Activated T-helper 9 cell treated with anti-CD3 and anti-CD28 coated beads, Interleukin-2, amount 50 U/mL, for 16 hours (primary cell): ENCODE measurements around the gene TSSC4.
A peak's percentile ranks its signal among the peaks of the same experiment; 100 is the strongest.

Experiments used
- DNase-seq: peaks from one replicate; pipeline ENCODE4 v3.0.0-alpha.2; 2020; ENCODE audit warnings: low read depth

TSSC4 gene

DNA sequence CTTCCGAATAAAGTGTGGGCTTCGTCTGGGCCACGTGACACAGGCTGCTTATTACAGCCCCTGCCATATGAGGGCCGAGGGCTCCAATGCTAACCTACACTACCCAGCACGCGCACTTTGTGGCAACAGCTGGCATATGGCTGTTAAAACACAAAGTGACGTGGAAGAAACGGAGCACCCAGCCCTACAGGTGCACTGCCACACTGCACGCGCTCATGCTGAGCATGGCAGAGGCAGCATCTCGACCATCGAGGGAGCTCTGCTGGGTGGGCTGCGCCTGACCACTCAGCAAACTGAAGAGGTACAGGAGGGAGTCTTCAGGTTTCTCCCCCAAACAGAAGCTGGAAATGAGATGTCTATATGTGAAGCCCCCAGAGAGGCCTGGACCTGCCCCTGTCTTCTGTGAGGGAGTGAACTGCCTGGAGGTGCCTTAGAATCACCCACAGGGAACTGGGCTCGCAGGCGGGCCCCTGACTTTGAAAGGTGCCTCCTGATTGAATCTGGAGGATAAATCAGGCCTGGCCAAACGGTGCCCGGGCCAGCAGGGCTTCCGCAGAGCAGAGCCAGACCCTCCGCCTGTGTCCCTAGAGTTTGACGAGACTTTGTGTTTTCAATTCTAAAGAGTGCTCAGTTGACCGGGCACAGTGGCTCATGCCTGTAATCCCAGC, 18.3 kb downstream of the TSSC4 start:
- DNase-seq: no peak

DNA sequence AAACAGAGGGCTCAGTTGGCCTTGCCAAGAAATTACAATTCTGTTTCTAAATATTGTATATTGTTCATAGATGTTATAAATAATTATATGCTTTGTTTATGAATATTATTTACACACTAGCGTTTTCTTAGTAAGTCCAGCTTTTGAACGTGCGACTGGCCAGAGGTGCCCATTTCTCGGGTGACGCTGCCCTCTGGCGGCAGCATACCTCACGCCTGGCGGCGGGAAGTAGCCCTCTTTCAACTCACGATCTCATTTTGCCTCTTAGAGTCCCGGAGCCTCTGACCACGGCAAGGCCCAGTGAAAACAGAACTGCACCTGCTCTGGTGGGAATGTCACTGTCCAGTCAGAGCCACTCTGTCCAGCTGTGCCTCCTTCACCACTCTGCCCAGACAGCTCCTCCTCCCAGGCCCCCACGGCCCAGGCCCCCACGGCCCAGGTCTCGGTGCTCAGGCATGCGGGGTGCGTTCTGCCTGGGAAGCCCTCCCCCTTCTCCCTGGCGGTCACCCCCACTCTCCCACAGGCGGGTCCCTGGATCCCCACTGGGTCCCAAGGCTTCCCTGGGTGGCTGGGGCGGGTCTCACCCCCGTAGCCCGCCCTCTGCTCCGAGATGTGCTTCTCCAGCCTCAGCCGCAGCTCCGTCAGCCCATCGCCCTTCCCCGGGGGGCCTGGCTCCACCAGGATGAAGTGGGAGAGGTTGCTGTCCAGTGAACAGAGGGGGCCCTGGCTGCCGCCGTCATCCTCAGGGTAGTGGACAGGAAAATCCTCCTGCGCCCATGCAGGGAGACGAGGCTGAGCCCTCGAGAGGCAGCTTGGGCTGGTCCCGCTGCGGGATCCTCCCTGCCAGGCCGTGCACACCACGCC, 19.3 kb downstream of the TSSC4 start:
- DNase-seq: peak; percentile 36

DNA sequence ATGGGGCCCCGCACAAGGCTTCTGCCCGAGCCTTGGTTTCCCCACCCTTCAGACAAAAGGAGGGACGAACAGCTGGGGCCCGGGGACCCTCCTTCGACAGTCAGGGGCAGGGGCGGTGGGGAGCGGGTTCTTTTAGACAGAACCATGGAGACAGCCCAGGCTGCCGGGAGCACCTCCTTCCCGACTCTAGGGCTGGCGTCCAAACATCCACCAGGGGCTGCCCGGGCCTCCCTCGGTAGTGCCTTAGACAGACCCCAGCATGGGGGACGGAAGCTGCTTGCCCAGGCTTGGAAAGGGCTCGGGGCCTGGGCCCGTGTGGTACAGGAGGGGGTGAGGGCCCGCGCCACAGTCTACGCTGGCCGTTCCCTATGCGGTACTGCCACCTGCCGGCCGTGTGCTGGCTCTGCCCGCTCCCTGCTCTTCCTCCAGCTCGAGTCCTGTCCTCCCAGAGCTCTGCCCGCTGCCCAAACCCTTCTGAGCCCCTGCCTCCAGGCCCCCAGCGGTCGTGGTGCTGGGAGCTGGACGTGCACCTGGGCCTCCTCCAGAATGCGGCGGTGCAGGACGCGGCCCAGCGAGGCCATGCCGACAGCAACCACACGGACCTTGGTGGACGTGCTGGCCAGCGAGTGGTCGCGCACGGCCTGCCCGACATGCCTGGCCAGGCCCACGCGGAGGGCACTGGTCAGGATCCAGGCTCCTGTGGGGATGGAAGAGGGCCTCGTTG, 20.1 kb downstream of the TSSC4 start:
- DNase-seq: peak; percentile 63

DNA sequence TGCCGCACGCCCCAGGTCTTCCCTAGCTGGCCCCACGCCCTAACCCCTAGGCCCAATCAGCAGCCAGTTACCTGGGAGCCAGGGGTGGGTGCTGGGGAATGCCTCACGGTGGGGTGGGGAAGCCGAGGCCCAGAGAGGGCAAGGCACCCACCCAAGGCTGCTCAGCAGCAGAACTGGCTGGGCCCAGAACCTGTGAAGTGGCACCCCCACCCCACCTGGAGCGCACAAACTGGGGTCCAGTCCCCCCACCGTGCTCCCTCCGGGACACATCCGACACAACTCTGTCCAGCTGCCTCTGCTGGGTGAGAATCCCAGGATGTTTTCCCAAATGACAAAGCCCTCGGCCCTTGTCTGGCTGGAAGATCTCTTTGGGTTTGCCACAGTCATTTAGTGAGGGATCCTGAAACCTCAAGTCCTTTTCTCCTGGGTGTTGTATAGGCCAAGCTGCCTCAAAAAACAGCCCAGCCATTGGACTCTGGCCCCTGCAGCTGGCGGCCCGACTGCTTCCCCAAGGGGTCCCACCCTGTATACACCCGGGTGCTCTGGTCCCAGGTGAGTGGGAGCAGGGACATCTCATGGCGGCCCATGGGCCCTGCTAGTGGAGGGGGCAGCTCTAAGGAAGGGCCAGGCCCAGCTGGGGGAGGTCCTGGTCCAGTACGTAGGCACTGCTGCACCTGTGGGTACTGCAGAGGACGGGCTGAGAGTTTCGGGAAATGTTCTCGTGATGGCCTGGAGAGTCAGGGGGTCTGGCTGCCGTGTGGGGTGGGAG, 20.9 kb downstream of the TSSC4 start:
- no peak for DNase-seq

DNA sequence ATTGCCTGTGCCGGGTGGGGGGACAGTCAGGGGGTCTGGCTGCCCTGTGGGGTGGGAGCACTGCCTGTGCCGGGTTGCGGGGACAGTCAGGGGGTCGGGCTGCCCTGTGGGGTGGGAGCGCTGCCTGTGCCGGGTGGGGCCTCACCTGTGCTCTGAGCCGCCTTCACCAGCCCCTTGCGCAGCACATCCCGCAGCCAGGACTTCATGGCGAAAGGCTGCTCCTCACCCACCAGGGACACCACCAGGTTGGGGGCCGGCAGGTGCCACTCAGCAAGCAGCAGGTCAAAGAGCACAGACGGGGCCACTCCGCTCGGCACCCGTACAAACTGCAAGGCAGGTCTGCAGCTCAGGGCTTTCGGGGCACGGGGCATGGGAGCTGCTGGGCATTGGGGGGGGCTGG, 21.4 kb downstream of the TSSC4 start:
- DNase-seq: no peak

DNA sequence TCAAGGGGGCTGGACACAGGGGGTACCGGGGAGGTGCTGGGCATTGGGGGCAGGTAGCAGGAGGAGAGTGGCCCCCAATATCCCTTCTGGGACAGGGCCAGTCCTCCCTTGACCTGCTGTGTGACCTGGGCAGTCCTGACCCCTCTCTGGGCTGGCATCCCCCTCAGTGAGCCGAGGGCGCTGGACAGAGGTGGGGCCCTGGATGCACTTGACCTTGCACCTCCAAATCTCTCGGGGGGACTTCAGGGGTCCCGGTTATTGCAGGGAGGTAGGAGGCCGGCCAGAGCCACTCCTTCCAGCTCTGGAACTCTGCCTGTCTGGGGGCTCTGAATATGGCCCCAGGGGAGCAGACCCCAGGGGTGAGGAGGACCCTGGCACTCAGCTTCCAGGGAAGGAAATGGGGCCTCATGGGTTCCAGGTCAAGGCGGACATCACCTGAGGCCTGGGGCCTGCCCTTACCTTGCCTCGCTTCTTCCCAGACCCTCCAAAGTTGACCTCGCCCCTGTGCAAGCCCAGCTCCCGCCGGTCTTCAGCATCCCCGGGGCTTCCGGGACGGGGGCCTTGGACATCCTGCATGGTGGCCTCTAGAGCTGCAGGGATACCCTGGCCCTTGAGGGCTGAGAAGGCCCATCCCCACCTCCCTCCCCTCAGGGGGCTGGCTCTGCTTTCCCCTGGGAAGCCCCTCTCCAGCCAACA, 22.1 kb downstream of the TSSC4 start:
- DNase-seq: no peak

DNA sequence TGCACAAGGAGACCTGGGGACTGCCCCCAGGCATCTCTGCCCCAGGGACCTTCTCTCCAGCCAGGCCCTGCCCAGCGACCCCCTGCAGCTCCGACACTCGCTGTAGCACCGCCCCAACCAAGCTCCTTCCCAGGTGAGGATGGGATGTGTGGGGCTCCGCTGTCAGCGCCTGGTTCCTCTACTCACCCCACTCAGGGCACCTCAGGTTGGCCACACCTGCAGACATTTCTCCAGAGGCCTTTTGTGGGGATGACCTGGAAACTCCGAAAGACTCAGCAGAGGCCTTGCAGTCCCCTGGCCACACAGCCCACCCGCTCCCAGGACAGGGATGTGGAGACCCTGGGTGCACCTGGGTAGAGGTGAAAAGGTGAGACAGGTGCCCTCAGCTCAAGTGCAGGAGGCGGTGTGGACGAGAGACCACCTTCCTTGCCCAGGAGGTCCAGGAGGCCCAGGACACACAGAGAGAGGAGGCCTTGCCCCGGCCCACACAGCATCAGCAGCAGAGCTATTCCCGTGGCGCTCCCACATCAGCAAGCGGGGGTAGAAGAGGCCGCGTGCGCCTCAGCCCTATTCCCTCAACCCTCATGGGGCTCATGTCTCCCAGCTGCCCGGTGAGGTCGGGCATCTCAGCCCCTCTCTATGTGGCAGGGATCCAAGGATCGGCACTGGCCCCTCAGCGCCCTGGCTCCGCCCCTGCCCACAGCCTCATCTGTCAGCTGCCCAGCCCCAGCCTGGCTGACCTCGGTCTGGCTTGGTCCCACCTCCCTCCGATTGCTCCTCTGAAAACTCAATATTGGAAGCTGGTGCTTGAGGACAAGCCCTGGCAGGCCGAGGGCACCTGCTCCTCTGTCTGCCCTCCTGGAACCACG, 22.8 kb downstream of the TSSC4 start:
- DNase-seq: no peak

DNA sequence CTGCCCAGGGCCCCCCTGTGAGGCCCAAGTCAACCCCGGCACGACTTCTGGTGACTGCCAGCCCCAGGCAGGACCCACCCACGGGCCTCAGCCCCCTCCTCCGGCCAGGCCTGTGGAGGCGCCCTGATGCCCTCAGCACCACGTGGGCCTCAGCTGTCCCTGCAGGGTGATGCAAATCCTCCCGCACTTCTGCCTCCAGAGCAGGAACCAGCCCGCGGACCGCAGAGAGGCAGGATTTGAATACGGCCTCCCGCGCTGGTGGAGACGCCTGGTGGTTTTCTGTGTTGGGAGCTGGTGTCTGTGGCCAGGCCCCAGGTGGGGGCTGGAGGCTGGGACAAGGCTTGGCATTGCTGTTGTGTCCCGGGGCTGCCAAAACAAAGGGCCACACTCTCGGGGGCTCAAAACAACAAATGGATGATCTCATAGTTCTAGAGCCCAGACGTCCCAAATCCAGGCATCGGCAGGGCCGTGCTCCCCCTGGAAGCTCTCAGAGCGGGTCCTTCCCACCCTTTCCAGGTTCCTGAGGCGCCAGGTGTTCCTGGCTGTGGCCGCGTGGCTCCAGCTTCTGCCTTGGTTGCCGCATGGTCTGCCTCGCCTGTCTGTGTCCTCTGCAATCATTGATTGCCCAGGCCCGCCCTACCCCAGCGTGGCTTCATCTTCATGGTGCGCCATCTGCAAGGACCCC, 24.4 kb downstream of the TSSC4 start:
- no peak for DNase-seq

DNA sequence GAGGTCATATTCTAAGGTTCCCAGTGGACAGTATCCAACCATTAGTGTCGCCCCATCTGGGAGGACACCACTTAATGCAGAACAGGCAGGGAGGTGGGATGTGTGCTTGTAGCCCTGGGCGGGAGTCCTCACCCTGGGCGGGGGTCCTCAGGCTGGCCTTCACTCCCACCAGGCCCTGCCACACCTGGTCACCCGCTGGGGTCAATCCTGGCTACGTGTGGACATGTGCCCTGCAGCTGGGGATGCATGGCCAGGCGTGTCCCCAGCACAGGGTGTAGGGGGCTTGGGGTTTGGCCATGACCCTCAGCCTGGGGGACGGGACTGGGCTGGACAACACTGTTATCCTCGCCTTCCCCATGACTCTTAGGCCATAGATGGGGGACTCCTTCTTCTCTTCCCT, 25.0 kb downstream of the TSSC4 start:
- no peak for DNase-seq

DNA sequence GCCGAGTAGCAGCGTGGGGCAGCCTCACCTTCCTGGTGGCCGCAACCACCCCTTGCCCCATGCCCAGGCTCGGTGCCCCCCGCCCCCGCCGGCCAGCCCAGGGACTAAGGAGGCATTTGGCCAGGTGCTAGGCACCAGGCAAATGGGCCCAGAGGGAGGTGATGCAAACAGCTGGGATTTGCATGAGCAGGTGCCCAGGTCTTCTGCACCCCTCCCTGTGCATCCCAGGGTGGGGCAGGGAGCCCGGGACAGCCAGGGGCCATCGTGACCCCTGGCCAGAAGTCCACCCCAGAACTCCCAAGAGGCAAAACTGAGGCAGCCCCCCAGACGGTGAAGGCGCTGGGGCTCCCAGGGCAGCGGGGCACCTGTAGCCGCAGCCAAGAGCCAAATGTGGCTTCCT, 25.7 kb downstream of the TSSC4 start:
- no peak for DNase-seq

DNA sequence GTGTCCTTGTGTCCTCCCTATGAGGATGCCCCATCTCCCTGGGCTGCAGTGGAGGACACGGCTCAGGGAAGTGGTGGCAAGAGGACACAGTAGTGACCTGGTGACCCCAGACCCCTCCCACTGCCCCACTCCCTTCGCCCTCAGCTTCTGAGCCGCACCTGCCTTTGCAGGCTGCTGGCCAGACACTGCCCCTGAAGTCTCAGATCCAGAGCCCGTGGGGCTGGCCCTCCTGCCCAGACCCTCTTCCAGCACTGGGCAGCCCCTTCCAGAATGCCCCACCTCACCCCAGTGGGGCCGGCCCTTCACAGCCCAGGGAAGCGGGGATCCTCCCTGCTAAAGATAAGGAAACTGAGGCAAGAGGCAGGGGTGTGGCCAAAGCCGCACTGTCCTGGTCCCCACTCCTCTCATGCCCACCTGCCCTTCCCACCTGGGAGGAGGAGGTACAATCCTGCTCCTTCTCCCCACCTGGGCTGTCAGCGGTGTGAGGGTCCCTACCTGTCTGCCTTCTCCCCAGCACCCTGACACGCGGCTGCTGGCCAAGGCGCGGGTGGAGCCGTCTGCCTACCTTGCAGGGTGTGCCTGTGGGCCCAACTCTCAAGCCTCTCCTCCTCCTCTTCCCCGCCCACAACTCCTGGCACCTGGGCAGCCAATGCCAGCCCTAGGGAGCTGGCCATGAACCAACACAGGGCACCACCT, 26.4 kb downstream of the TSSC4 start:
- DNase-seq: no peak

DNA sequence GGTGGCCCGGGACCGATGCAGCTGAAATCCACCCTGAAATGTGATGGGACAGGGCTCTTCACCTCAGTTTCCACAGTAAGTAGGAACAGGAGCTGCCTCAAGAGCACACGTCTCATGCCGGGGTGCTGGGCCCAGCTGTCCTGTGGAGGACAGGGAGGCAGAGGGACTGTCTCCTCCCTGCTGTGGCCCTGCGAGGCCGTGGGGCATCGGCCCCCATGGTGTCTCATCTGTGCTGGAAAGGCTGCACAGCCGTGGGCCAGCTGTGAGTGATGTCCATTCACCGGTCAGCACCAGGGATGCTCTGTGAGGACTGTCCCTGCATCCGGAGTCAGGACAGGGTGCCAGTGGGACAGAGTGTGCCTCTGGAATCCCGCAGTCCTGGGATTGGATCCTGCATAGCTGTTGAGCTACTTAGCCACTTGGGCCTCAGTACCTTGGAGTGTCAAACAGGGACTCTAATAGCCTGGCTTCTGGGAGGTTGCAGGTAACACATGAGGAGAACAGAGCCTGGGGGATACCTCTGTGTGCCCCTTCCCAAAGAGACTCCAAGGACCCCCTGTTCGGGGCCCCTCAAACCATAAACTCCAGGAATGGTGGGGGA, 27.3 kb downstream of the TSSC4 start:
- no peak for DNase-seq

DNA sequence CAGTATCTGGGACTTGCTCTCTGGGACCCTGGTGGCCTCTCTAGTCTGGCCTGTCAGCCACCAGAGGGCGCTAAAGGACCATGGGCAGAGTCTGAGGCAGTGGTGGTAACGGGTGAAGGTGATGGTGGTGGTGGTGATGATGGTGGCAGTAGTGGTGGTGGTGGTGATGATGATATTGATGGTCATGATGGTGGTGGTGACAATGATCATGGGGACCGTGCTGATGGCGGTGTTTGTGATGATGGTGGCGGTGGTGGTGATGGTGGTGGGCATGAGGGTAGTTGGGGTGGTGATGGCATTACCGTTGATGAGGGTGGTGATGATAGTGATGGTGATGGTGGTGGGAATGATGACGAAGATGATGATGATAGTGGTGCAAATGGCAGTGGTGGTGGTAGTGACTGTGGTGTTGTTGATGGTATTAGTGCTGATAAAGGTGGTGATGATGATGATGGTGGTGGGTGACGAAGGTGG, 27.8 kb downstream of the TSSC4 start:
- DNase-seq: peak; percentile 78

DNA sequence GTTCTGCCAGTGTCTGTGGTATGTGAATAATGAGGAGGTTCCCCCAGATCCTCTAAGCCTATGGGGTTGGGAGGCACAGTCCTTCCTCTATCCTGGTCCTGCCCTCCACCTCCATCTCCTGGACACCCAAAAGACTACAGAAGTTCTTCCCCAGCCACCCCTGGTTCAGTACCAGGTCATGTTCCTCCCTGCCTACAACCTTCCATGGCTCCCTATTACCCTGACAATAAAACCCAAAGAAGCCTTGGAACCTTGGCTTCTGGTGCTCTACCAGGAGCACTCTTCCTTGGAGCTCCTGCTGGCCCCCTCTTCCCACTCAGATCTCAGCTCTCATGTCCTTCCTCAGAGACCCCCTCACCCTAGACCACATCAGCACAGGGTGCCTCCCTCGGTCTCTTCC, 30.8 kb downstream of the TSSC4 start:
- no peak for DNase-seq

DNA sequence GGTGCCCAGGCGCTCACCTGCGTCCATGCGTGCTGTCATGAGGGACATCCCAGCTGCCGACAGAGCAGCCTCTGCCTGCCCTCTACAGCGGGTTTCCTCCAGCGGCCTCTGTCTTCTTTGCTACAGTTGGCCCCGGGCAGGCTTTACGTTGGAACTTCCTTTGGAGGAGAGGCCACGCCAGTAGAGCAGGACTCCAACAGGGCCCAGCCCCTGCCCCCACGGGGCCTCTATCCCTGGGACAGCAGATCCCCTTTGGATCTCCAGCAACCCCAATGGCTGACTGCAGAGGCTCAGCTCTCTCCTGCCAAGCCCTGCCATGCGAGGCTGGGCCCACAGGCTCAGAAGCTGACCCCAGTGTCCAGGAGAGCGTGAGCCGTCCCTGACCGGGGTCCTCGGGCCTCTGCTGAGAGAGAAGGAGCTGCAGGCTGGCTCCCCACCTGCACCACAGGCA, 31.6 kb downstream of the TSSC4 start:
- no peak for DNase-seq

DNA sequence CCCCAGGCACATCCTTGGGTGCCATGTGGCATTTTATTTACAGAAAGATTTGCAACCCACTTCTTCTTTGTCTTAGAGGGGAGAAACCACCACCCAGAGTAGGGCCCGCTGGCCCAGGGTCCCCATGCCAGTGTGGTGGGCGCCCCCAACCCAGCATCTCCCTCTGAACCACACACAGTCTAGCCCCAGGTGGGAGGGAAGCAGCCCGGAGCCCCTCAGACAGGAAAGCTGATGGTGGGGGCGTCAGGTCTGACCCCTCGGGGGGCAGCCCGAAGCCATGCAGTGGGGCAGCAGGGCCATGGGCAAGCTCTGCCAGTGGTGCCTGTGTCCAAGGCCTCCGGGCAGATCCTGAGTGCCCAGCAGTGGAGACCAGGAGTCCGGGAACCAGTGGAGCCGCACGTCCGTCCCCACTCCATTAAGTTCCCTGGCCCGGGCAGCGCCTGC, 32.1 kb downstream of the TSSC4 start:
- no peak for DNase-seq

DNA sequence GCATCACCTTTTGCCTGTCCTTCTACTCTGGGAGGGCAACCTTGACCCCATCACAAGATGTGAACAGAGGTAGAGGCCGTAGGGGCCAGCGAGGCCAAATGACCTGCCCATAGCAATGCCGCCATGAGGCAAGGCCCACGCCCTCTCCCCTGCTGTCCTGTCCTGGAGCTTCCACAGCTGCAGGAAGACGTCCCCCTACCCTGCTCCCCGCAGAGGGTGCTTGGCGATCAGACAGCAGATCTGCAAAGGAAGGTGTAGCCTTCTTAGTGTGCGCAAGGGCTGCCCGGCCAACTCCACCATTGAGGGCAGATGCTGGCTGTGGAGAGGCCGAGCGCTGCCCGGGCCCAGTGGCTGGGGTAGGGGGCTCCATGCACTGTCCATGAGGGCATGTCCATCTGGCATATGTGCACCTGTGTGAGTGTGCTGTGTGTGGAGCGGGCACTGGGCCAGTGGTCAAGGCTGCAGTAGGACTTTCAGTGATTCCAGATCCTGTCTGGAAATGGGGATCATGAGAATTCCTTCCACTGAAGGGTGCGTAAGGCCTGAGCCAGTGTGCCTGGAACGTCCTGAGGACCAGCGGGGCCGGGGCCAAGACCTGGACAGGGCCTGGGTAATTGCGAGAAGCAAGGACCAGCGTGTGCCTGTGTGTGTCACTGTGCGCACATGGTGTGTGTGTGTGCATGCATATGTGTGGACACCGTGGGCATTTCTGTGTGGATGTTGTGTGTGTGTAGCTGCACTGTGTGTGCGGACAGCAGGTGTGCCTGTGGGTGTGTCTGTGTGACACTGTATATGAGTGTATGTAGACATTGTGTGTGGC, 32.8 kb downstream of the TSSC4 start:
- no peak for DNase-seq

DNA sequence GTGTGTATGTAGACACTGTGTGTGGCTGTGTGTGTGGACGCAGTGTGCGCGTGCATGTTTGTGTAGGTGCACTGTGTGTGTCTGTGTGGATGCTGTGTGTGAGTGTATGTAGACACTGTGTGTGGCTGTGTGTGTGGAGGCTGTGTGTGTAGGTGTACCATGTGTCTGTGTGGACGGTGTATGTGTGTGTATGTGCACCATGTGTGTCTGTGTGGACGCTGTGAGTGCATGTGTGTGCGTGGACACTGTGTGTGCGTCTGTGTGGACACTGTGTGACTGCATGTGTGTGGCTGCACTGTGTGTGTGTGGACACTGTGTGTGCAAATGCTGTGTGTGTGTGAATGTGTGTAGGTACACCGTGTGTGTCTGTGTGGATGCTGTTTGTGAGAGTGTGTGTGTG, 33.5 kb downstream of the TSSC4 start:
- no peak for DNase-seq
